T-helper 22 cell (primary cell): Measurements from ENCODE around the gene FBXL4.

Experiments
- DNase-seq: peaks from one replicate; pipeline ENCODE4 v3.0.0-alpha.2; 2020; ENCODE audit warnings: low read depth

Gene FBXL4

GRCh38 chr6:98838975-98839374, 108.8 kb downstream of the FBXL4 start:
- DNase-seq: no peak

DNA sequence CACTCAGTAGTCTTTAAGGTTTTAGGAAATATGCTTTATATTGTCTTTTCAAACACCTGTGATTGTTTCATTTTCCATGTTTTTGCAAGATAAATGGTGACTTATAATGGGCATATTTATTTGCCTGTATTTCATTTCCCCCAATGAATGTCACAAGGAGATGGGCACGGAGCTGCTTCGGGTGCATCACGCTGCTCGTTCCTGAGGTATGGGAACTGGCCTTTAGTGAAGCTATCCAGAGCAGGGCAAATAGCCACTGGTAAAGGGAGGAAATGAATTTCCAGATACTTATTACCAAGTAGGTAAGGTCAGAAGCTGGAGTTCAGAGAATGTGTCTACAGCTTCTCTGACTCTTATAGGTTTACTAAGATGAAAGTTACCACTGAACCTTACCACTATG, 109.7 kb downstream of the FBXL4 start:
- no peak for DNase-seq

- no peak for DNase-seq
Observed at GRCh38 chr6:98836962-98837944, 110.5 kb downstream of the FBXL4 start.

DNA sequence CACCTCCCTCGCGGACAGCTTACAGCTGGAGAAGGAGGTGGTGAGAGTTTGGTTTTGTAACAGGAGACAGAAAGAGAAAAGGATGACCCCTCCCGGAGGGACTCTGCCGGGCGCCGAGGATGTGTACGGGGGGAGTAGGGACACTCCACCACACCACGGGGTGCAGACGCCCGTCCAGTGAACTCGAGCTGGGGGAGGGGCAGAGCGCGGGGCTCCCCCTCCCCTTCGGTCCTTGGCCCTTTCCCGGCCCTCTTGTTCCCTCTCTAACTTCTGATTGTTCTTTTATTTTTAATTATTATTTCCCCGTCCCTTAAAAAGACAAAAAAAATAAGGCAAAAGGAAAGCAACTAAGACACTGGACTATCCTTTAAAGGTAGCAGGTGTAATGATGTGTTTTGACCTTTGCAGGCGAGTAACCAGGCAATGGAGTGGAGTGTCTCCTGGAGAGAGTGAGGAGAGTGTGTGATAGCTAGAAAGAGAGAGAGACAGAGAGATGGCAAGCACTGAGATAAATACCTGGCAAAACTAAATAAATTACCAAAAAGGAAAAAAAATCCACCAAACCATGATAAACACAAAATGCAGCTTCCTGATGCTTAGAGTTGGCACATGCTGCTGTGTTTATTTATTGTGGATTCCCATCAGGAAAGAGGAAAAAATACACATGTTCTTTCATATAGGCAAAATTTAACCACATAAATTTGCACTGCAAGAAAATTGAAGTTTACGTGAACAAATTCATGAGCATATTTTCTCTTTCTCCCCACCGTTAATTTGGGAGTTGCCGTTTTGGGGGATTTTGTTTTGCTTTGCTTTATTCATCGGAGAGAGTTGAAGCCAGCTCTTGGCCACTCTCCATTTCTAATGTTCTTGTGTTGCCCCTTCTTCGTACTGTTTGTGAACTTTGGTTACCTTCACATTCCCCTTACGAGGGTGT, 111.5 kb downstream of the FBXL4 start:
- DNase-seq: no peak

GRCh38 chr6:98835149-98836024, 112.4 kb downstream of the FBXL4 start:
- DNase-seq: no peak

DNA sequence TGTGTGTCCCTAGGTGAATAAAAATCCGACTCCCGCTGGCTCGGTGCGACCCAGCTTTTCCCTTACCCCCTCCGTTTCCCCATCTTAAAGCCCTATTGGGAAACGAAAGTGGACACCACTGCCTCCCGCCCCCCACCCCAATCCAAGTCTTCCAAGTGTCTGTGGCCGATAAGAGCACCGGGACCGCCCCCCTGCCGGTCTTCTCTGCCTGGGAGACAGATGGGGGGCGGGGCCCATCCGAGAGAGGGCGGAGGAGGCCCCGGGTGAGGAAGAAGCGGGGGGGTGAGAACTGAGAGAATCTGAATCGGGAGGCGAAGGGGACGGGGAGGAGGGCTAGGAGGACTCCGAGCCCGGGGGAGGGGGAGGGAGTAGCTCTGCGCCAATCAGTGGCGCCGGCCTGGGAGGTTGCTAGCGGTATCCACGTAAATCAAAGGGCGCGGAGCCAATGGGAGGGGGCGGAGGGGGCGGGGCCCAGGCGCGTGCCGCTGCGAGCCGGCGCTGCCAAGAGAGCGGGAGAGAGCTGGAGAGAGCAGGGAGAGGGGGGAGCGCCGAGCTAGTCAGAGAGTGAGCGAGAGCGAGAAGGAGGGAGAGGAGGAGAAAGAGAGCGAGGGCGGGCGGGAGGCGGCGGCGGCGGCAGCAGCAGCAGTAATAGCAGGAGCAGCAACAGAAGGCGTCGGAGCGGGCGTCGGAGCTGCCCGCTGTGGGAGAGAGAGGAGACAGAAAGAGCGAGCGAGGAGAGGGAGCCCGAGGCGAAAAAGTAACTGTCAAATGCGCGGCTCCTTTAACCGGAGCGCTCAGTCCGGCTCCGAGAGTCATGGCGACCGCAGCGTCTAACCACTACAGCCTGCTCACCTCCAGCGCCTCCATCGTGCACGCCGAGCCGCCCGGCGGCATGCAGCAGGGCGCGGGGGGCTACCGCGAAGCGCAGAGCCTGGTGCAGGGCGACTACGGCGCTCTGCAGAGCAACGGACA, 113.4 kb downstream of the FBXL4 start, which contains the start of gene POU3F2:
TSS of gene POU3F2 (plus strand) at position 515 of the 972 bp plus-strand sequence. CDS start at position 815, 300 bp downstream.
- DNase-seq: peak; percentile 54

DNA sequence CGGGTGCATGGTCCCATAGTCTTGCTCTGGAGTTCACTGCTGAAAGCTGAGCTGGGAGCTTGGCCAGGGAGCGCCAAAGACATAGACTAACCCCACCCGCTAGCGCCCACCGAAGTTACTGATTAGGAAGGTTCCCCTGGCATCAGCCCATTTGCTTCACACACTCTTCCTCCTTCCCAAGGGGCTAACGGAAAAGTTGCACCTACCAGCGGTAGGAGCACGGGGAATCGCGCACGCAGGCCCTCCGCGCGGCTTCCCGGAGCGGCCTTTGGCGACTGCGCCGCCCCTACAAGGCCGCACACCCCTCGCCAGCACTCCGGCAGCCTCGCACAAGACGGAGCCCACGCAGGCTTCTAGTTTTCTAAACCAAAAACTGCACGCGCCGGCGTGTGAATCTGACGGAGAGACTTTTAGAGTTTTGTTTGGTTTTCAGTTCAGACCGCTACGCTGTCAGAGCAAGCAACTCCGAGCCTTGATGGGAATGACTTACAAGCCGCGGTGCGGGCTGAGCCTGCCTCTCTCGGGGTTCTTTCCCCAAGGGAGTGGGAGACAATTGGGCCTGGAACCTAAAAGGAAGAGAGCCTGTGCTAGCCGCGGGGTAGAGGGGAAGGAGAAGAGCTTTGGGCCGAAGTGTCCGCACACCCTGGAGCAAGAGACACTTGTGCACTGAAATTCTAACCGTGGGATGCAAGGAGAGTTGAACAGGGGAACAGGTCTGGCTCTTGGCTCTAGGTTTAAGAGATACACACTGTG, 114.3 kb downstream of the FBXL4 start:
- DNase-seq: no peak

- DNase-seq: no peak
Observed at GRCh38 chr6:98833057-98833306, 114.8 kb downstream of the FBXL4 start.

- DNase-seq: no peak
Observed at GRCh38 chr6:98832284-98833056, 115.3 kb downstream of the FBXL4 start.

DNA sequence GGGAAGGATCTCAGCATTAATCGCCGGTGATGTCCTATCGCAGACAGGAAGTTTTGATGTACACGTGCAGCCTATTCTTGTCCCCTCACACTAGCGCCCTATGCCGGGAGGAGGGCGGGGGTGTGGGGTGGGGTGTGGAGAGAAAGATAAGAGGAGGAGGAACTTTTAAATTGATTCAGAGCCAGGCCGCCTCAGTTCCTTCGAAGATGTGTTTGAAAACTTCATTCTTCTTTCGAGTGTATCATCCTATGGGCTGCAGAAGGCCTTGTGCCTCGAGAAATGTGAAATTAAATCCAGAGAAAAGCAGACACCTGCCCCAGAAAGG, 115.8 kb downstream of the FBXL4 start:
- no peak for DNase-seq

- no peak for DNase-seq
Observed at GRCh38 chr6:98831057-98831958, 116.4 kb downstream of the FBXL4 start.

GRCh38 chr6:98830146-98830545, 117.6 kb downstream of the FBXL4 start:
- no peak for DNase-seq

GRCh38 chr6:98828941-98829411, 118.8 kb downstream of the FBXL4 start:
- no peak for DNase-seq

GRCh38 chr6:98828211-98828788, 119.4 kb downstream of the FBXL4 start:
- no peak for DNase-seq

GRCh38 chr6:98827295-98828159, 120.2 kb downstream of the FBXL4 start:
- DNase-seq: no peak

GRCh38 chr6:98825600-98826230, 122.0 kb downstream of the FBXL4 start:
- DNase-seq: no peak
